Fibroblast of skin of right quadriceps (primary cell): ENCODE results near the gene NBPF9.
"Not testable (repeated sequence)": the region's sequence is repeated elsewhere in the genome, so short reads cannot be mapped to it uniquely, and the experiment has no call there.

Experiments
- DNase-seq: peaks from one replicate; pipeline ENCODE4 v3.0.0-alpha.2; 2013

The NBPF9 gene, protein sequence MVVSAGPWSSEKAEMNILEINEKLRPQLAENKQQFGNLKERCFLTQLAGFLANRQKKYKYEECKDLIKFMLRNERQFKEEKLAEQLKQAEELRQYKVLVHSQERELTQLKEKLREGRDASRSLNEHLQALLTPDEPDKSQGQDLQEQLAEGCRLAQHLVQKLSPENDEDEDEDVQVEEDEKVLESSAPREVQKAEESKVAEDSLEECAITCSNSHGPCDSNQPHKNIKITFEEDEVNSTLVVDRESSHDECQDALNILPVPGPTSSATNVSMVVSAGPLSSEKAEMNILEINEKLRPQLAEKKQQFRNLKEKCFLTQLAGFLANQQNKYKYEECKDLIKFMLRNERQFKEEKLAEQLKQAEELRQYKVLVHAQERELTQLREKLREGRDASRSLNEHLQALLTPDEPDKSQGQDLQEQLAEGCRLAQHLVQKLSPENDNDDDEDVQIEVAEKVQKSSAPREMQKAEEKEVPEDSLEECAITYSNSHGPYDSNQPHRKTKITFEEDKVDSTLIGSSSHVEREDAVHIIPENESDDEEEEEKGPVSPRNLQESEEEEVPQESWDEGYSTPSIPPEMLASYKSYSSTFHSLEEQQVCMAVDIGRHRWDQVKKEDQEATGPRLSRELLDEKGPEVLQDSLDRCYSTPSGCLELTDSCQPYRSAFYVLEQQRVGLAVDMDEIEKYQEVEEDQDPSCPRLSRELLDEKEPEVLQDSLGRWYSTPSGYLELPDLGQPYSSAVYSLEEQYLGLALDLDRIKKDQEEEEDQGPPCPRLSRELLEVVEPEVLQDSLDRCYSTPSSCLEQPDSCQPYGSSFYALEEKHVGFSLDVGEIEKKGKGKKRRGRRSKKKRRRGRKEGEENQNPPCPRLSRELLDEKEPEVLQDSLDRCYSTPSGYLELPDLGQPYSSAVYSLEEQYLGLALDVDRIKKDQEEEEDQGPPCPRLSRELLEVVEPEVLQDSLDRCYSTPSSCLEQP (N-terminal part only)

DNA sequence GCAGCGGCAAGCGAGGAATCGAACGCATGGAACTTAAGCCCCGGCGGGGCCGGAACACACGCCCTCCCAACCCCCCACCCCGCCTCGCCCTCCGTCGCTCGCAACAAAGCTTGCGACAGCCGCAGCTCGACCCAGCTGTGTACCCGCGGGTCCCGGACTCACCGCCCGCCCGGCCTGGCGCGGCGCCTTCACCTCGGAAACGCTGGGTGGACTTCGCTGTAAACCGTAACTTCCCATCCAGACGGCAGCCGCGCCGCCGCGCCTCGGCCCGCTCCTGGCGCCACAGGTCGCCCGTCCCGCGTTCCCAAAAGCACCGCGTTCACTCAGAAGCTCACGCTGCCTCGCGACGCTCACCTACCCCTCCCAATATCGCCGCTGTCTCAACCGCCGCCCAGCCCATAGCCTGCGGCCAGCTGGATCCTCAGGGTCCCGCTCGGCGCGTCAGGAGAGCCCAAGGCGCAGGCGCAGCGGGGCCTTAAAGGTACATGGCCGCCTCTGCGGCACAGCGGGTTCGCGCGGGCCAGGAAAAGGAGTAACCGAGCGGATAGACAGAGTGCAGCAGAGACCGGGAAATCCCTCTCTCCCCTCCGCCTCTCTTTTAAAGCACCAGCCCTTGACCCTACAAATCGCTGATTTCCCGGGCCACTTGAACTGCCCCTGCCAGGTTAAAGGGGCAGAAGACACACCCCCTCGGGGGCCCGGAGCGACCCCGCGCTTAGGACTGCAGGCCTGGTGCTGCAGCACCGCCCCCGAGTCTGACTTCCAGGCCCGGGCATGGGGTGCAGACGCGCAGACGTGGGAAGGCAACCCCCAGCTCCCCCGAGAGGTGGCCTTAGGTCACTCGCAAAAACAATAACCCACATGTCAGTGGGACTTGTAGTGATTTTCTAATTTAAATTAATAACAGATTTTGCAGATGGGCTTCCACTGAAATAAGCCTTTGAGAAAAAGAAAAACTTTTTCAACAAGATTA is at the start of gene NBPF9:
NBPF9 (minus strand) TSS at position 443 of the 973 bp plus-strand sequence. CDS start 21,412 bp downstream, outside the sequence.
- peak; percentile 16 for DNase-seq

DNA sequence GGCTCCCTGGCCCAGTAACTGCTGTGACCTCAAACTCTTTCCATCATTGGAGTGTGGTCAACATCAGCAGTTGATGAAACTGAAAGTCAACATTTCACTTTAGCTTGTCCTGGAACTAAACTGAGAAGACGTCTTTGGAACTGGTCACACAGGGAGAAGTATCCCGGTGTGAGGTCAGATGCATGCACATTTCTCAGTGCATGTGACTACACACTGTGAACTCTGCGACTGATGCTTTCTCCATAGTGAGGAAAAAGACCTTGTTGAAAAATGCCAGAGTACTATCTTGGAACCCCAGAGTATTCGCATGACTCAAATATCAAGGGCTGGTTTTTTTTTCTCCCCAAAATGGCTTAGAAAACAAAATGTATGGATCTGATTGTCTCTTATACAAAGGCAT is 46.6 kb upstream of the NBPF9 start:
- not testable (repeated sequence) for DNase-seq

DNA sequence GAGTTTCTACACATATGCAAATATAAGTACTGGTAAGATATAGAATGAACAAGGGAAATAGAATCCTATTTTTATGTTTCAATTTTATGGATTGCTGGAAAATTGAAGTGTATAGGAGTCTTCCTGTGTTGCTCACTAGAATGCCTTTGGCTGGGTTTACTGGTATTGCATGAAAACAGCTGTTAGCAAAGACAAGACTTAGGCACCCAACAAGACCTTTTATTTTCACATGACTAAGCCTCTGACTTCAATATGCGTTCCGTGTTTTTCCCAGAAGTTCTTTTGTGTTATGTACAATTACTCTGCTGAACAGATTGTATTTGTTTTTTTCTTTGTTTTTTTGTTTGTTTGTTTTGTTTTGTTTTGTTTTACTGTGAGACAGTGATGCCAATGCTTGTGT is 34.2 kb upstream of the NBPF9 start:
- not testable (repeated sequence) for DNase-seq

DNA sequence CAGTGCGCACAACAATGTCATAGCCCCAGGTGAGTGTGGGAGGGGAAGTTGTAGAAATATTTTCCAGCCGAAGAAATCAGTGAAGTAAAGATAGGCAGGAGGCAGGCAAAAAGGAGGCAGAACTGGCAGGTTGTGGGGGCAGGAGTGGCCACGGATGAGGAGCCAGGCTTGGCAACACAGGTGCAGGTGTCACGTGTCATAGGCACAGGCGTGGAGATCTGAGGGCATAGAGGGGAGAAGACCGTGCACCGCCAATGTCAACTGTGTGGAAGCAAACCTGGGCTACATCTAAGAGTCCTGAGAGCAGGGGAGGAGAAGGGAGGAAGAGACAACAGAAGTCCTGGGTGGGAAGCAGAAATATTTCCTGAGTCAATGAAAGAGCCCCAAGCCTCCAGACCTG is 27.6 kb upstream of the NBPF9 start:
- DNase-seq, result not testable (repeated sequence)

DNA sequence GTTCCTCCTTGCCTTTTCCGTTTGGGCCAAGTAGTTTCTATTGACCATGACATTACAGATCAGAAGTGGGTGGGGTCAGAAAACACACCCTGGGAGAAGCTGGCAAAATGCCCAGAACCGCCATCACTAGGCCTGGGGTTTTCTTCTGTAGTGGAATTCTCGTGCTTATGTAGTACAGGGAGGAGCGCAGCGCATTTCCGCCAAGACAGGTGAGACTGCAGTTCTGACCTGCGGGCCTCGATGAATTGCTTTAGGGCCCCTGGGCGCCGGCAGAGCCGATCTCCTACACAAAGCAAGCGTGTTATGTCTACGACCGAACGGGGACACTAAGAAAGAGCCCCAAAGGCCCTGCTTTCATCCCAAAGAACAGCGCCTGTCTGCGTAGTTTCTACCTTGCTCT is 25.9 kb upstream of the NBPF9 start:
- DNase-seq, result not testable (repeated sequence)

DNA sequence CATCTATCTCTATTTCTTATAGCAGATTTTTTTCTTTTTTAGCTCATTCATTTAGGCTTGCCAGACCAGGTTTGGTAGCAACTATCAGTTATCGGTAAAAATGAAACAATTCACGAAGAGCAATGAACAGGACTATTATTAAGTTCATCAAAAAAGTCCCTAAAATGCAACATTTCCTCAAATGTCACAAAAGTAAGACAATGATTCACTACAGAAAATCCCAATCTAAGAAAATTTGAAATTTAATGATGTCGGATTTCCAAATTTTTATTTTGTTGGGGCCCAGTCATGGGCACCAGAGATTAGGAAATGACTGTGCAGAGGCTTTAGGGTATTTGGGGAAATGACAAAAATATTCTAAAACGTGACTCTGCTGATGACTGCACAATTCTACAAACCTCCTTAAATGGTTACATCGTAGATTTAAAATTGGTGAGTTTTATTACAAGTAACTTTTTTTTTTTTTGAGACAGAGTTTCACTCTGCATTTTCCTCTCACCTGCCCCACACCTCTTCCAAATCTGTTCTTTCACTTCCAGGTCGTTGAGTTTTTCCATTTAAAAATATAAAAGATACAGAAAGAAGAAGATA is 23.3 kb upstream of the NBPF9 start:
- not testable (repeated sequence) for DNase-seq

DNA sequence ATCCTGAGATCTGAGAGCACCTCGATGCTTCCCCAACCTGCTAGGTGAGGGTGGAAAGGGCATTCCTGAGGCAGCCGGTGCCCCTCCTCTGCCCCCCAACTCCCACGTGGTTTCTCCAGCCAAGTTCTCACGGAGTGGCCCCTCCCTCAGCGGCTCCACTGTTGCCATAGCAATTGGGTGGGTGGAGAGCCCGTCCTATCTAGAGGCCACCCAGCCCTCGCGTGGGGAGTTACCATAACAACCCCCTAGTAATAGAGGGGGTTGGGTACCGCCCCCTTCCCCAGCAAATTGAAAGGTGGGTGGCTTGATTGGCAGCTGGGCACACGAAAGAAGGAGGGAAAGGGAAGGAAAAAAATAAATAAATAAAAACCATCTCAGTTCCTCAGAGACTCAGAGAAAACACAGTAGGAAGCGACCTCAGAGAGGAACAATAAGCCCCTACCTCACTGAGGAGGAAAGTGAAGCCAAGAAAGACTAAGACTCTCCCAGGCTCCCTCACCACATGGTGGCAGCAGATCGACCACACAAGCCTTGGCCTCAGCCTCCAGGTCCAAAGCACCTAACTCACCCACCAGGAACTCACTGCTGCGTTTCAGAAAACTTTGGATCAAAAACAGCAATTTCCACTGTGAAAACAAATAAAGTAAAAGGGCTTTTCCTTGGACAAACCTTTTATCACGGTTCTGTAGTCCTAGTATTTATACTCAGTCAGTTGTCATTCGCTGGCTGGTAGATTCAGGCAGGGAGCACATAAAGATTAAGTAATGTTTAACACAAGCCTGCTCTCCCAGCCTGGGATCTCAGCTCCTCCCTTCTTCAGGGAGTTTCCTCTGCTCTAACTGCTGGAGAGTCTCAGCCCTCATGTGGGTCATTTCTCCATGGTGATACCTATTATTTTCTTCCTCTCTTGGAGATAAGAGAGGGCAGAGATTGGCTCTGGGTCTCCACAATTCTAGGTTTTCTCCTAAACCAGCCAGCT is 20.9 kb upstream of the NBPF9 start:
- DNase-seq, result peak; percentile 0

DNA sequence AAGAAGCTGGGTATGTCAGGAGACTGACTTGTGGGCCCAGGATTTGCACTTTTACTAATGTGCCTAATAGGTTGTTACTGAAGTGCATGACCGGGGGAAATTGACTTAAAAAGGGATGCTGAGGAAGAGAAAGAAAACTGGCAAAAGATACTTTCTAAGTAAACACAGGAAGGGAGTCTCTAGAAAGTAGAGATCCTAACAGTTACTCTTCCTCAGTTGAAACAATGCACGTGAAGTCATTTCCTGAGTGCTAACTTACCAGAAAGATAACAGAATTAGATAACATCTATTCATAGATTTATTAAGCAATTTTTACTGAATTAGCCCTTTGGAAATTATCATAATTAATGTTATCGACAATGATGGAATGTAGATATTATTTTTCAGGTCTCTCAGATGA is 9.5 kb upstream of the NBPF9 start:
- DNase-seq, result not testable (repeated sequence)

DNA sequence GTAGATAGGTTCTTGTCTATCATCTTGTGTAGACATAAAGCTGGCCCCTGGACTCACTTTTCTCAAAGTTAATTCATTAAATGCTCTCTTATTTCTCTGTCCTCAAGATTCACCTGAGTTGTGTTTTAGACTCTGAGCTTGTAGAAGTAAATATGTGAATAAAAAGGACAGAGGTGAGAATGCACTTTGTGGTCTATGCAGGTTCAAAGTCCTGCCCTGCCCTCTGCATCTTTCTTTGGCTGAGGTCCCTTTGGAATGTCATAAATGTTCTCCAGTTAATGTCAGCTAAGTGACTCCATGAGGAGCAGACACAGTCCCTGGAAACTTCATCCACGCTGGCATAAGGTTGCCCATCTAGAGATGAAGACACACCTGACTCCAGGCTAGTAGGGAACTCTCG is 7.0 kb upstream of the NBPF9 start:
- not testable (repeated sequence) for DNase-seq

DNA sequence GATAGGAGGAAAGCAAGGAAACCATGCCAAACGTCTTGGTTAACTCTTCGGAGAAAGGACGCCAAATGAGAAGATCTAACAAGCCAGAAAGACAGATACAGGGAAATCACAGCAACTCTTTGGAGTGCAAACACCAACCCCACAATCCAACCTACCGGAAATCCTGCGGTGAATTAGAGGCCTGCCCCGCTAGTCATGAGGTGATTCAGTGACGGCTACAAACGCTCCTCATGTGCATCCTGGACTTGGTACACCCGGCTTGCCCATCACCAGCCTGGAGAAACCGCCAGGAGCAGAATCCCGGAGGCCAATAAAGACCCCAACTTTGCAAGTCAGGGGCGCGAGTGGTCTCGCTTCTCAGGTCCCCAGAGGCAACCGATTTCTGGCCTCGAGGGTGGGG is 777 bp downstream of the NBPF9 start:
- DNase-seq, result not testable (repeated sequence)

DNA sequence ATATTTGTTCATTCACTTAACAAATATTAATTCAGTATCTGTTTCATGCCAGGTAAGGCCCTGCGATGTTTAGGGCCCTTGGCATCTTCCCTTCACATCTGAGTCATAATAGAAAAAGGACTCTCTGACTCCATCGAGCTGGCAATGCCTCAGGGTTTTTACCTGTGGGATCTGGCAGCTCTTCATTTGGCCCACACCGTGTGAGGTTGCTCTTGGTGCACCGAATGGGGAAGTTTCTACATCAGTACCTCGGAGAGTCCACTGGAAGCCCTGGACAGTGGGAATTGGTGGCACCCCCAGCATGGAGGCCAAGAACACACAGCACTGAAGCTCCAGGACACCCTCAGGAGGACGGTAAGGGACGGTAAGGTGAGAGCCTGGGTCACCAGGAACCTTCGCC is 5.1 kb downstream of the NBPF9 start:
- not testable (repeated sequence) for DNase-seq

DNA sequence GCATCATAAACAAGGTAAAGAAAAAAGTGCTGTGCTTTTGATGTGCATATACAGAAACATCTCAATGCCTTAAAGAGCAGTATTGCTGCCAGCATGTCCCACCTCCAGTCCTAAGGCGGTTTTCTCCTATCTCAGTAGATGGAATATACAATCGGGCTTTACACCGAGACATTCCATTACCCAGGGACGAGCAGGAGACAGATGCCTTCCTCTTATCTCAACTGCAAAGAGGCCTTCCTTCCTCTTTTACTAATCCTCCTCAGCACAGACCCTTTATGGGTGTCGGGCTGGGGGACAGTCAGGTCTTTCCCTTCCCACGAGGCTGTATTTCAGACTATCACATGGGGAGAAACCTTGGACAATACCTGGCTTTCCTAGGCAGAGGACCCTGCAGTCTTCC is 10.2 kb downstream of the NBPF9 start:
- DNase-seq, result not testable (repeated sequence)

DNA sequence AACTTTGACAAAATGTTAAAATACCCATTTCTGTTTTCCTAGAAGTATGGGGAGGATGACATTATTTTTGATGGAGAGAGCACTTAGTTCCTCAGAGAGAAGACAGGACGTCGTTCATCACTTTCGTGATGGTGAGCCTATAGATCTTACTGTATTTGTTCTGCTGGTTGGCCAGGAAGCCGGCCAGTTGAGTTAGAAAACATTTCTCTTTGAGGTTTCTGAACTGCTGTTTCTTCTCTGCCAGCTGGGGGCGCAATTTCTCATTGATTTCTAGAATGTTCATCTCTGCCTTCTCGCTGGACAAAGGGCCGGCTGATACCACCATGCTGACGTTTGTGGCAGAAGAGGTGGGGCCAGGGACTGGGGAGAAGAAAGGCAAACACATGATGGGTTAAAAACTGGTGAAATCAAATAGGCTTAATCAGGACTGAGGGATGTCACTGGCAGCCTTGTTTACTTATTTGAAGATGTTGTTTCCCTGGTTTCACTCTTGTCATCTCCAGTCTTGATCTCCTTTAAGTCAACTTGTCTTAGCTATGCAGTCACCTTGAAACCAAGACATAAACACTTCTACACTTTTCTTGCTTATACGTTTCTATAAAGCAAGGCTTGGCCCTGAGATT is 27.7 kb downstream of the NBPF9 start:
- not testable (repeated sequence) for DNase-seq

DNA sequence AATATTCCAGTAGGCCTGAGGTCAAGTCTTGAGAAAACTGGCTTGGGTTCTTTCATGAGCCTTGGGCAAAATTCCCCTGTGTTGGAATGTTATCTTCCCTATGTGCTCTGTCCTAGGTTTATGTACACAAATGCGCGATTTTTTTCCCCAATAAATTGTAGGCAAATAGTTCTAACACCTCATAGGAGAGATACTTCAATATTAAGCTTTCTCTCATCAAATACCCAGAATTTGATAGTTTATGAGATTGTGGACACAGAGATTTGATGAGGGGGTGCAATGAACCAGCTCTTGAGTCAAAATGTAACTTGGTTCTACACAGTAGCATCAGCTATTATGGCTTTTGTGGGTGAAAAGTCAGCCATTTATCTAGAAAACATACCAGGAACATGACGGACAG is 38.7 kb downstream of the NBPF9 start:
- not testable (repeated sequence) for DNase-seq

DNA sequence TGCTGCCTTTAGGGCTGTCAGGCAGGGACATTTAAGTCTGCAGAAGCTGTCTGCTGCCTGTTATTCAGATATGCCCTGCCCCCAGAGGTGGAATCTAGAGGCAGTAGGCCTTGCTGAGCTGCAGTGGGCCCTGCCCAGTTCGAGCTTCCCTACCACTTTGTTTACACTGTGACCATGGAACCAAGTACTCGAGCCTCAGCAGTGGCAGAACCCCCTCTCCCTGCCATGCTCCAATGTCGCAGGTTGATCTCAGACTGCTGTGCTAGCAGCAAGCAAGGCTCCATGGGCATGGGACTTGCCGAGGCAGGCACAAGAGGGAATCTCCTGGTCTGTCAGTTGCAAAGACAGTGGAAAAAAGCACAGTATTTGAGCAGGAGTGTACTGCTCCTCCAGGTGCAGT is 60.3 kb downstream of the NBPF9 start:
- DNase-seq, result not testable (repeated sequence)

DNA sequence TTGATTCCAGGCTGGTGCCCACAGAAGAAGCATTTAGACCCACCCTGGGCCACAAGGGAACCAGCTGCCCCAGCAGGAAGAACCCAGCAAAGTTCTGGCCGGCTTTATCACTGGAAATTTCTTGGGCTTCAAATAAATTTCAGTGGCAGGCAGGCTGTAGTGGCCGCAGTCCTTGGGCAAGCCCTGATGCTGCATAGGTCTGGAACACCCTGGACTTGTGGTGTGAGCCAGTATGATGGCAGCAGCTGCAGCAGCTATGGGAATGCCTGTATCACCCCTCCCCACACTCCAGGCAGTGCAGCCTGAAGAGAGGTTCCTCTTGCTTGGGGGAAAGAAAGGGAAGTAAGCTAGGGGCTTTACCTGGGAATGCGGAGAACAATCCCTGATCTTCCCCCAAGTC is 69.4 kb downstream of the NBPF9 start:
- not testable (repeated sequence) for DNase-seq

DNA sequence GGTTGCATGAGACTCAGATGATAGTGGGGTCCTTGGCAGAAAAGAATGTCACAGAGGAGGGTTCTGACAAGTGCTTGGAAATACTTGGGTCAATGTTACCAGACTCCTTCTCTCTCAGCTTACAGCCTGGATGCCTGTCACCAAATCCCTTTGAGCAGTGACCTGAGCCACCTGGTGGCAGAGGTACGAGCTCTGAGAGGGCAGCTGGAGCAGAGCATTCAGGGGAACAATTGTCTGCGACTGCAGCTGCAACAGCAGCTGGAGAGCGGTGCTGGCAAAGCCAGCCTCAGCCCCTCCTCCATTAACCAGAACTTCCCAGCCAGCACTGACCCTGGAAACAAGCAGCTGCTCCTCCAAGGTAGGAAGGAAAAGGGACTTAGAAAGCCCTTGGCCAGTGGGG is 79.0 kb downstream of the NBPF9 start:
- not testable (repeated sequence) for DNase-seq

DNA sequence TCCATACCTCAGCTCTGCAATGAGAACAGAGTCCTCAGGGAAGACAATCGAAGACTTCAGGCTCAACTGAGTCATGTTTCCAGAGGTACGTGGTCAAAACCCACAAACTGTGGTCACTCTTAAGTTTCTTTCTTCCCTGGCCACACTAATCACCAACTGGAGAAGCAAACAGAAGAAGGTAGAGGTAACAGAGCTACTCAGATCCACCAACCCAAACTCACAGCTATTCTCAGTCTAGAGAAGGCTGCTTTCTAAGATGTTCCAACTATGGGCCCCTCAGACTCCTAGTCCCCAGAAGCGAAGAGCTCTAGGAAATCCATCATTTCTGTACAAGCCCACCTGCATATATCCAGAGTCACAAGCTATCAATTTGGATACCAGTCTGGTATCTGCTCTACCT is 84.8 kb downstream of the NBPF9 start:
- not testable (repeated sequence) for DNase-seq

DNA sequence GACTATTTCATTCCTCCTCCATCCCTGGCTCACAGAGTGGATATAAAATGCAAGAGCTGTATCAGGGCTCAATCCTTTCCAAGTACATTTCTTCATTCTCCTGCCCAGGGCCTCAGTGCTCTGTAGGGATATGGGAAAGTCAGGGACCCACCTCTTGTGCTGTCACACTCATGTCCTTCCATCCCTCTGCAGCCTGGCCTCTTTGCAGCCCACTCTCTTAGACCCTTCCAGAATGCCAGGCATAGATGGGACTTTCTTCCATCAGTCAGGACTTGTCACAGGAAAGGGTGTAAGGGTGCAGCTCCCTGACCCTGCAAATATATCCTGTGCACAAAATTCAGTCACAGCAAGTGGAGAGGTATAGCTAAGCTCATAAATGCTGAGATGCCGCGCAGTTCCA is 86.7 kb downstream of the NBPF9 start:
- DNase-seq, result not testable (repeated sequence)

DNA sequence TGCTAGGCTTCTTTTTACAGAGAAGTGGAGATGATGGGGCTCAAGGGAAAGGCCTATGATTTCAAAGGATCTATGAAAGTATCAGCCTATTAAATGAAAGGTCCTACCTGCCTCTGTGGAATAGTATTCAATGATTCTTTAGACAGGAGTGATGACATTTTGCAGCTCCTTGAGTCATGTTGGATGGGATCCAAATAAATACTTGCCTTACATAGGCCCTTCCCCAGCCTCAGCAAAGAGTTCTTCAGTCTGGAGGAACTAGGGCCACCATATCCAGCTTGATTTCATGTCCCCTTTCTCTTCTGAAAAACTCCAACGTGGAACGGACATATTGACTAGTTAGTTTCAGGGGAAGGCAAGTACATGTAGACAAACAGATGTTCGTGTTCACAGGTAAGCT is 87.8 kb downstream of the NBPF9 start:
- not testable (repeated sequence) for DNase-seq
